Gastroesophageal sphincter (tissue), 4 donors: ENCODE results near the gene SH3RF1. TPM values are rescaled to one million over a fixed set of nuclear protein-coding genes. Genes with fewer than 3 reads are reported as not detected.

Experiments used
- ATAC-seq: fragments of 150-250 bp; one replicate; pipeline ENCODE4 v1.9.1; 2016; ENCODE audit warnings: mild to moderate bottlenecking, moderate library complexity
- H3K27ac ChIP-seq, 4 donors: fragments of 200-600 bp; sonication (generic) in 3 of 4; 1 replicate in 3 of 4; 2 replicates in 1 of 4; pipeline ENCODE4 v1.5.1; 2016 to 2019
- H3K27me3 ChIP-seq: fragments of 200-600 bp; sonication (generic); one replicate; pipeline ENCODE4 v1.5.1; 2019
- H3K36me3 ChIP-seq, 2 donors: fragments of 200-600 bp; sonication (generic); one replicate each; pipeline ENCODE4 v1.5.1; 2019; ENCODE audit warnings: control low read depth in 1 of 2
- H3K4me1 ChIP-seq, 3 donors: fragments of 200-600 bp; sonication (generic); 1 replicate in 2 of 3; 2 replicates in 1 of 3; pipeline ENCODE4 v1.5.1; 2016 to 2019; ENCODE audit warnings: control low read depth in 2 of 3
- H3K4me3 ChIP-seq, 2 donors: fragments of 200-600 bp; sonication (generic); one replicate each; pipeline ENCODE4 v1.5.1; 2019; ENCODE audit warnings: mild to moderate bottlenecking in 1 of 2, moderate library complexity in 1 of 2
- H3K9me3 ChIP-seq, 3 donors: fragments of 200-600 bp; sonication (generic); one replicate each; pipeline ENCODE4 v1.5.1; 2017 to 2019; ENCODE audit warnings: control low read depth in 2 of 3
- EP300 ChIP-seq: sonication (generic); formaldehyde crosslinking; IDR thresholded peaks from one replicate; pipeline ENCODE4 v1.6.1; 2017; ENCODE audit warnings: antibody characterized with exemption, mild to moderate bottlenecking
- POLR2A ChIP-seq, 2 donors: fragments of 450-650 bp; IDR thresholded peaks; one replicate each; pipeline ENCODE4 v1.6.1; 2017; ENCODE audit warnings: antibody characterized with exemption in 2 of 2, mild to moderate bottlenecking in 2 of 2, moderate library complexity in 1 of 2
- POLR2AphosphoS5 ChIP-seq: sonication (generic); formaldehyde crosslinking; IDR thresholded peaks from one replicate; pipeline ENCODE4 v1.6.1; 2017; ENCODE audit warnings: antibody characterized with exemption
- WGBS, 2 donors: methylation state at CpG; one replicate each; pipeline ENCODE4 v1.1.5; 2018; ENCODE audit warnings: low coverage in 1 of 2; 5-methylcytosine and 5-hydroxymethylcytosine counted together
- total RNA-seq, 4 donors: library from RNA; depleted of rRNA; stranded (reverse); fragments of >200 nt; gene quantifications; one replicate each; pipeline ENCODE4 v1.1.0, GENCODE V29; 2016
- TF ChIP-seq, protein P1 (sequence below), 4 experiments: fragments of 200-600 bp in 2 of 4; fragments of 450-650 bp in 2 of 4; sonication (generic) in 1 of 4; IDR thresholded peaks; one replicate each; pipeline ENCODE4 v1.5.1; 2017 to 2019; ENCODE audit warnings: antibody characterized with exemption in 4 of 4, mild to moderate bottlenecking in 2 of 4, moderate library complexity in 2 of 4

The SH3RF1 gene
- total RNA-seq, 4 donors from 2014 or later = 9.2 to 17.6 (median 13.3) TPM

DNA sequence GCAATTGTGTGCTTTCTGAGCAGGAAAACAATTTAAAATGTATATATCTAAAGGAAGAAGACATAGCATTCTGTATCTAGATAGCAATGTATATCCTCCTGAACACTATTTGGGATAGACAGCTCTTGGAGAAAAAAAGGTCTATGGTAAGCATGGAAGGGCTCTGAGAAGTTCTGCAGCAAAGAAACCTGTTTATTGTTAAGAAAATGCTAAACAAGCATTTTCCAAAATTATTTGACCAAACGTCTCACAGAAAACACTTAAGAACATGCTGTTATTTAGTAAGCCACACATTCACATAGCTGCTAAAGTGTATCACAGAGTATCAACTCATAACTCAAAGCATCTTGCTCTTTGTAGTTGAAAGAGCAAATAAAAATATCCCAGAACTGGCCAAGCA, 67.9 kb downstream of the SH3RF1 start:
- no peak overlapping the region for H3K27ac ChIP-seq
- TF ChIP-seq POLR2A (IDR thresholded peaks at IDR 0.05) (no peak), EP300 (no peak), POLR2AphosphoS5 (no peak)
- TF ChIP-seq, protein P1, sequence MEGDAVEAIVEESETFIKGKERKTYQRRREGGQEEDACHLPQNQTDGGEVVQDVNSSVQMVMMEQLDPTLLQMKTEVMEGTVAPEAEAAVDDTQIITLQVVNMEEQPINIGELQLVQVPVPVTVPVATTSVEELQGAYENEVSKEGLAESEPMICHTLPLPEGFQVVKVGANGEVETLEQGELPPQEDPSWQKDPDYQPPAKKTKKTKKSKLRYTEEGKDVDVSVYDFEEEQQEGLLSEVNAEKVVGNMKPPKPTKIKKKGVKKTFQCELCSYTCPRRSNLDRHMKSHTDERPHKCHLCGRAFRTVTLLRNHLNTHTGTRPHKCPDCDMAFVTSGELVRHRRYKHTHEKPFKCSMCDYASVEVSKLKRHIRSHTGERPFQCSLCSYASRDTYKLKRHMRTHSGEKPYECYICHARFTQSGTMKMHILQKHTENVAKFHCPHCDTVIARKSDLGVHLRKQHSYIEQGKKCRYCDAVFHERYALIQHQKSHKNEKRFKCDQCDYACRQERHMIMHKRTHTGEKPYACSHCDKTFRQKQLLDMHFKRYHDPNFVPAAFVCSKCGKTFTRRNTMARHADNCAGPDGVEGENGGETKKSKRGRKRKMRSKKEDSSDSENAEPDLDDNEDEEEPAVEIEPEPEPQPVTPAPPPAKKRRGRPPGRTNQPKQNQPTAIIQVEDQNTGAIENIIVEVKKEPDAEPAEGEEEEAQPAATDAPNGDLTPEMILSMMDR (IDR thresholded peaks at IDR 0.05) = no peak
- H3K27me3 ChIP-seq = no peaks in the 10 kb centered on the region
- no peak for ATAC-seq
- peaks cover 4 to 61% (median 5%) of the 10 kb centered on the region in 3 donors for H3K4me1 ChIP-seq
- H3K36me3 ChIP-seq = no peaks in the 10 kb centered on the region
- 46% methylated on average over 1 of the region's 1 CpG; no CpG with 5 or more reads in 1 of the 2 donors for WGBS, 2 donors
- H3K4me3 ChIP-seq = no peak overlapping the region
- H3K9me3 ChIP-seq = no peaks in the 10 kb centered on the region

DNA sequence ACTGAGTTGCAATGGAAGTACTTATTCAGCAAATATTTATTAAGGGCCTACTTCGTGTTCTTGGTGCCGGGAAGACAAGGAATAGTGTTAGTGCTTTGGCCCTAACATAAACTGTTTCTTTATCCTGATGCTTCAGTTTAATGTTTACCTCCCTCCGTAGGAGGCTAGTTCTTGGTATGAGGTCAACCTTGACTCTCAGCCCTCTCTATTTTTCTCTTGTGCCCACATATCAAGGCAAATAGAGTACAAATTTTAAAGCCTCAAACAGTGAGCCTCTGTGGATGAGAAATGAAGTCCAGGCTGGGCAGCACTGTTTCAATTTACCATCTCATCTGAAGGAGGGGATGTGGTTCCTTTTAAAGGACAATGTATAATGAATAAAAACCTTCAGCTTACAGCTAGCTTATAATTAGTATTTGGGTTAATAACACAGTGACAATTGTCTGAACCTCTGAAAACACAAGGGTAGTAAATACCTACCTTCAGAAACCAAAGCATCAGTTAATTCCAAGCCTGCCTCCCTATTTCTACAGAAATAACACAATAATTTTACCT, 68.5 kb downstream of the SH3RF1 start:
- peaks cover 4 to 61% (median 5%) of the 10 kb centered on the region in 3 donors for H3K4me1 ChIP-seq
- H3K4me3 ChIP-seq = no peak overlapping the region
- no peaks in the 10 kb centered on the region for H3K27me3 ChIP-seq
- ATAC-seq = no peak
- 31 to 36% methylated on average over 3 of the region's 3 CpGs for WGBS, 2 donors
- H3K36me3 ChIP-seq = no peaks in the 10 kb centered on the region
- H3K27ac ChIP-seq = peak overlapping the region in 2 of 4 donors; percentile 7 to 25
- TF ChIP-seq, protein P1 (IDR thresholded peaks at IDR 0.05) = no peak
- TF ChIP-seq POLR2AphosphoS5 (no peak), POLR2A (IDR thresholded peaks at IDR 0.05) (no peak), EP300 (no peak)
- no peaks in the 10 kb centered on the region for H3K9me3 ChIP-seq

DNA sequence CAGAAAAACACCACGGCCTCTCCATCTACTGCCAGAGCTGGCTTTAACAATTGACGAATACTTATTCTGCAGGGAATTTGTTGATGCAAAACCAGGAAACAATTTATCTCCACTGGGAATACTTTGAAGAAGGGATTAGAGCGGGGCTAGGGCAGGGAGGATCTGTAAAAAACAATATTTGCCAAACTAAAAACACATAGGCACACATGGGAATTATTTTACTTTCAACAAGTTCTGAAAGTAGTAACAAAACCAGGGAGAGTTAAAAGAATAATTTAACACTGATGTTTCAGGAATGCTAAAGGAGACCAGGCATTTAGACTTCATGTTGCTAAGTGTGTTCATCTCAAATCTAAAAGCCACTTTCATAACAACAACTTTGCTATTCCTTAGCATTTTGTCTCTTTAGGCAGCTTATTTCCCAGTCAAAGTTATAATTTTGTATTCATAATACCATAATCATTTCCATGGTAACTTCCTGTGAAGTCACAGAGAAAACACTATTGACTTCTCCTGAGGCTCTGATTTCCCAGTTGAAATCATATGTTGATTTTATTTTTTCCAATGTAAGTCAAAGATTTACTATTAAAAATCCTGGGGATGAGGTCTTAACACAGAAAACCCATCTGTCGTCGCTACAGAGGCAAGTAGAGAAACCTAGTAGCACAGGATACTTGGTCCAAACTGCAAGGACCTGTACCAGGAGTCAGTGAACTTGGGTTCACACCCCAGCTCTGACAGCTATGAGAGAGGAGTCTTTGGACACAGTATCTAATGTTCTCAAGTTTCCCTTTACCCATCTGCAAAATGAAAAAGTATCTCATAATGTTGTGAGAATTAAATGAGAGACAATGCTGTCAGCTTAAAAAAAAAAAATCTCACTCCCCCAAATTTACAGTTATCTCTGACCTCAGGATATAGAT, 69.3 kb downstream of the SH3RF1 start:
- WGBS, 2 donors = 25 to 49% methylated on average over 3 to 5 of the region's 5 CpGs
- Histone ChIP-seq H3K4me1 (peaks cover 4 to 61% (median 5%) of the 10 kb centered on the region in 3 donors), H3K27ac (peak overlapping the region in 3 of 4 donors; percentile 7 to 25 (median 11)), H3K27me3 (no peaks in the 10 kb centered on the region), H3K4me3 (no peak overlapping the region), H3K36me3 (no peaks in the 10 kb centered on the region), H3K9me3 (no peaks in the 10 kb centered on the region)
- ATAC-seq = no peak
- no peak for TF ChIP-seq POLR2AphosphoS5
- no peak for TF ChIP-seq POLR2A (IDR thresholded peaks at IDR 0.05)
- no peak for TF ChIP-seq EP300

DNA sequence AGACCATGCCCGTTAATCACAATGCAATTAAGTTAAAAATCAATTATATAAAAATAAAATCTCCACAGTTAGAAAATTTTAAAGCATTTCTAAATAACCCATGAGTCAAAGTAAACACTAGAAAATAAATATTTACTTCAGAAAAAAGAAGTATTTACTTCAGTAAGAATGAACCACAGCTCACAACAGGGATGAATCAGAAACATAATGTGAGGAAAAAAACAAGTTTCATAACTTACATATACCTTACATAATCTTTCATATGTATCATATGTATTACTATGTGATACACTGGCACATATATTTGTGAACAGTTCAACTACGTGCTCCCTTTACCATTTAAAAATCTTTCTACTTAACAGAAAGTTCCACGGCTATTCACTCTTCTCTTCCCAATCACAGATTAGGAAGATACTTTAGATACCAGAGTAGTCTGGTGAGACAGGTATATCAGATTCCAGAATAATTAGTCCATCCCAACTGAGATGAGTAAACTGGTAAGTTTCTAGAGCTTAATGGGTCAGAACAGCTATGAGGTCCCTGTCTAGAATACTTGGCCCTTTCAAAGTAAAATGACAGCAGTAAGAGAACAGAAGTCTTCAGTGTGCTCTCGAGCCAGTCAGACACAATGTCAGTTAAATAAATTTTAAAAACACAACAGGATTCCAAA, 70.3 kb downstream of the SH3RF1 start:
- ATAC-seq = no peak
- WGBS, 2 donors = 86 to 90% methylated on average over 4 of the region's 4 CpGs
- H3K9me3 ChIP-seq = no peaks in the 10 kb centered on the region
- peaks cover 4 to 51% (median 5%) of the 10 kb centered on the region in 3 donors for H3K4me1 ChIP-seq
- H3K36me3 ChIP-seq = no peaks in the 10 kb centered on the region
- TF ChIP-seq POLR2A (IDR thresholded peaks at IDR 0.05) = no peak
- no peak for TF ChIP-seq EP300
- no peak for TF ChIP-seq POLR2AphosphoS5
- TF ChIP-seq, protein P1 (IDR thresholded peaks at IDR 0.05) = no peak
- H3K4me3 ChIP-seq = no peak overlapping the region
- no peak overlapping the region for H3K27ac ChIP-seq
- no peaks in the 10 kb centered on the region for H3K27me3 ChIP-seq

DNA sequence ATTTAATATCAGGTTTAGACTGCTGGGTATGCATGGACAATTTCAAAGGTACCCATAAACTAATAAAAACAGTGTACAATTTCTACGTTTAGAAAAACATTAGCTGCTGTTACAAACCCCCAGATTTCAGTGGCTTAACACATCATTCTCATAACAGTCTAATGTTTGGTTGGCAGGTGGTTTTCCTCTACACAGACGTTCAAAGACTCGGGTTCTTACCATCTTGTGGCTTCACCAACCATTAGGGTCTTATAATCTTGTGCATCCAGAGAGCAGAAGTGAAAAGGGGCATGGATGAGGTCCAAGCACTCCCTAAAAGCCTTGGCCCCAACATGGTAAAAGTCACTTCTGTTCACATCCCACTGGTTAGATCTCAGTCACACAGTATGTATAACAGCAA, 71.6 kb downstream of the SH3RF1 start:
- ATAC-seq = no peak
- Histone ChIP-seq H3K9me3 (no peaks in the 10 kb centered on the region), H3K4me1 (peaks cover 0 to 38% (median 0%) of the 10 kb centered on the region in 3 donors), H3K27me3 (no peaks in the 10 kb centered on the region), H3K27ac (no peak overlapping the region), H3K4me3 (no peak overlapping the region), H3K36me3 (no peaks in the 10 kb centered on the region)
- TF ChIP-seq, protein P1 (IDR thresholded peaks at IDR 0.05) = no peak
- no peak for TF ChIP-seq POLR2A (IDR thresholded peaks at IDR 0.05)
- WGBS, 2 donors = 79 to 85% methylated on average over 3 of the region's 3 CpGs
